ENCODE results near the gene CACNA2D3. TPM values are rescaled to one million over a fixed set of nuclear protein-coding genes. Genes with fewer than 3 reads are reported as not detected.

CACNA2D3 gene
- polyA plus RNA-seq, 1 donor from 2014 or later: 26.2 TPM

DNA sequence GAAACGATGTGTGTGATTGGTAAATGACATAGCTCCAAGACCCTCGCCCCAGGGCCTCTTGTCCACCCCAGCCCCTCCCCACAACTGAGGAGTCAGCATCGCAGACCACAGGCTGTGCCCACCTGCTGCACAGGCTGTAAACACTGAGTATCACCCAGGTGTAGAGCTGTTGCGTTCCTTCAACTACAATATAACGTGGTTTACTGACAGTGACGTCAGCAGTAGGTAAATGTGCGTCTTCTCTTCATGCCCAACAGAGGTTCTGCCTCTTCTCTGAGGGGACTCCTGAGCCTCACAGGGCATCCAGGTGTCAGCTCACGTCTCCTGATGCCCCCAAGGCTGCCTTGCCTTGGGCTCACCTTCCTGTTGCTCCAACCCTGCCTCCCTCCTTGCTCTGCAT, 395.1 kb downstream of the CACNA2D3 start:
- Histone ChIP-seq H3K9ac (ENCODE audit: low read length) (no peak overlapping the region), H3K9me2 (ENCODE audit: insufficient read depth, low read length) (no peaks in the 10 kb centered on the region), H3K9me3 (ENCODE audit: low read length) (no peaks in the 10 kb centered on the region), H4K20me1 (ENCODE audit: insufficient read depth) (no peaks in the 10 kb centered on the region), H3K79me2 (replicated peaks; ENCODE audit: insufficient read depth, low read length) (no peaks in the 10 kb centered on the region), H3K36me3 (ENCODE audit: insufficient read depth, low read length) (no peaks in the 10 kb centered on the region), H3K27me3 (ENCODE audit: insufficient read depth, low read depth, low read length) (peaks cover 3% of the 10 kb centered on the region), H3K4me3 (ENCODE audit: low read length) (no peak overlapping the region), H3F3A (ENCODE audit: insufficient read depth, low read length, poor library complexity, severe bottlenecking) (no peaks in the 10 kb centered on the region), H3K4me2 (ENCODE audit: low read length) (no peak overlapping the region), H3K27ac (ENCODE audit: low read length) (no peak overlapping the region), H2AFZ (ENCODE audit: low read depth, low read length) (no peak overlapping the region)
- TF ChIP-seq, protein P1, sequence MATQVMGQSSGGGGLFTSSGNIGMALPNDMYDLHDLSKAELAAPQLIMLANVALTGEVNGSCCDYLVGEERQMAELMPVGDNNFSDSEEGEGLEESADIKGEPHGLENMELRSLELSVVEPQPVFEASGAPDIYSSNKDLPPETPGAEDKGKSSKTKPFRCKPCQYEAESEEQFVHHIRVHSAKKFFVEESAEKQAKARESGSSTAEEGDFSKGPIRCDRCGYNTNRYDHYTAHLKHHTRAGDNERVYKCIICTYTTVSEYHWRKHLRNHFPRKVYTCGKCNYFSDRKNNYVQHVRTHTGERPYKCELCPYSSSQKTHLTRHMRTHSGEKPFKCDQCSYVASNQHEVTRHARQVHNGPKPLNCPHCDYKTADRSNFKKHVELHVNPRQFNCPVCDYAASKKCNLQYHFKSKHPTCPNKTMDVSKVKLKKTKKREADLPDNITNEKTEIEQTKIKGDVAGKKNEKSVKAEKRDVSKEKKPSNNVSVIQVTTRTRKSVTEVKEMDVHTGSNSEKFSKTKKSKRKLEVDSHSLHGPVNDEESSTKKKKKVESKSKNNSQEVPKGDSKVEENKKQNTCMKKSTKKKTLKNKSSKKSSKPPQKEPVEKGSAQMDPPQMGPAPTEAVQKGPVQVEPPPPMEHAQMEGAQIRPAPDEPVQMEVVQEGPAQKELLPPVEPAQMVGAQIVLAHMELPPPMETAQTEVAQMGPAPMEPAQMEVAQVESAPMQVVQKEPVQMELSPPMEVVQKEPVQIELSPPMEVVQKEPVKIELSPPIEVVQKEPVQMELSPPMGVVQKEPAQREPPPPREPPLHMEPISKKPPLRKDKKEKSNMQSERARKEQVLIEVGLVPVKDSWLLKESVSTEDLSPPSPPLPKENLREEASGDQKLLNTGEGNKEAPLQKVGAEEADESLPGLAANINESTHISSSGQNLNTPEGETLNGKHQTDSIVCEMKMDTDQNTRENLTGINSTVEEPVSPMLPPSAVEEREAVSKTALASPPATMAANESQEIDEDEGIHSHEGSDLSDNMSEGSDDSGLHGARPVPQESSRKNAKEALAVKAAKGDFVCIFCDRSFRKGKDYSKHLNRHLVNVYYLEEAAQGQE (IDR thresholded peaks at IDR 0.05; ENCODE audit: borderline replicate concordance): no peak
- TF ChIP-seq EZH2 (IDR thresholded peaks at IDR 0.05; ENCODE audit: borderline replicate concordance, insufficient read depth, low read length, poor library complexity, severe bottlenecking) (no peak), MXI1 (conservative IDR thresholded peaks at IDR 0.05; ENCODE audit: poor library complexity, severe bottlenecking) (no peak), TAF1 (IDR thresholded peaks at IDR 0.05; ENCODE audit: low read depth) (no peak), EP300 (conservative IDR thresholded peaks at IDR 0.05; ENCODE audit: poor library complexity, severe bottlenecking) (no peak), POLR2AphosphoS5 (IDR thresholded peaks at IDR 0.05) (no peak), RAD21 (conservative IDR thresholded peaks at IDR 0.05) (no peak), SMC3 (conservative IDR thresholded peaks at IDR 0.05; ENCODE audit: poor library complexity) (no peak)
- TF ChIP-seq, protein P2, sequence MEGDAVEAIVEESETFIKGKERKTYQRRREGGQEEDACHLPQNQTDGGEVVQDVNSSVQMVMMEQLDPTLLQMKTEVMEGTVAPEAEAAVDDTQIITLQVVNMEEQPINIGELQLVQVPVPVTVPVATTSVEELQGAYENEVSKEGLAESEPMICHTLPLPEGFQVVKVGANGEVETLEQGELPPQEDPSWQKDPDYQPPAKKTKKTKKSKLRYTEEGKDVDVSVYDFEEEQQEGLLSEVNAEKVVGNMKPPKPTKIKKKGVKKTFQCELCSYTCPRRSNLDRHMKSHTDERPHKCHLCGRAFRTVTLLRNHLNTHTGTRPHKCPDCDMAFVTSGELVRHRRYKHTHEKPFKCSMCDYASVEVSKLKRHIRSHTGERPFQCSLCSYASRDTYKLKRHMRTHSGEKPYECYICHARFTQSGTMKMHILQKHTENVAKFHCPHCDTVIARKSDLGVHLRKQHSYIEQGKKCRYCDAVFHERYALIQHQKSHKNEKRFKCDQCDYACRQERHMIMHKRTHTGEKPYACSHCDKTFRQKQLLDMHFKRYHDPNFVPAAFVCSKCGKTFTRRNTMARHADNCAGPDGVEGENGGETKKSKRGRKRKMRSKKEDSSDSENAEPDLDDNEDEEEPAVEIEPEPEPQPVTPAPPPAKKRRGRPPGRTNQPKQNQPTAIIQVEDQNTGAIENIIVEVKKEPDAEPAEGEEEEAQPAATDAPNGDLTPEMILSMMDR (IDR thresholded peaks at IDR 0.05; ENCODE audit: poor library complexity, severe bottlenecking): no peak

DNA sequence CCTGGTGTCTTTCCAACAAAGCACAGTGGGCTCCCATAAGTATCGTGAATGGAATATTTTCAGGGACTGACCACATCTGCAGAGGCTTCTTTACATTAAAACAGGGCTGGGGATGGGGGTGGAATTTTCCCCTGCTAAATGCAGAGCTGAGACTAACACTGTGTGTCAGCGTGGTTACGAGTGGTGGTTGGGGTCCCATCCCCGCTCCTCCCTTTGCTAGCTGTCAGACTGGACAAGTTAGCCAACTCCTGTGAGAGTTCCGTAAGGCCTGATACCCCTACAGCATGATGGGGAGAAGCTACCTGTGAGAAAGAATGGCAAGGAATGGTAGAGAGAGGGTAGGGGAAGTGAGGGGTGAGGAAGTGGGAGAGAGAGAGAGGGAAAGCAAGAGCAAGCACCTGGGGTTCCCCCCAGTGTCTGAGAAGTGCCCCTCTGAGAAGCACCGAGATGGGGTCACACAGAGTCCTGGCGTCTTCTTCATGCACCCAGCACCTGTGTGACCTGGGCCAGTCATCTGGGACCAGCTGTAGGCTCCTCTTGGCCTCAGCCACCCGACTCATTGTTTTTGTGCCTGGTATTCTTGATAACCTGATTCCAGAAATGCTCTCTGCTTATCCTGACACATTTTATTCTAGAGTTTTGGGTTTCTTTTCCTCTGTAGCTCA, 395.8 kb downstream of the CACNA2D3 start:
- TF ChIP-seq, protein P2 (IDR thresholded peaks at IDR 0.05; ENCODE audit: poor library complexity, severe bottlenecking): no peak
- TF ChIP-seq SMC3 (conservative IDR thresholded peaks at IDR 0.05; ENCODE audit: poor library complexity) (no peak), MXI1 (conservative IDR thresholded peaks at IDR 0.05; ENCODE audit: poor library complexity, severe bottlenecking) (no peak), EP300 (conservative IDR thresholded peaks at IDR 0.05; ENCODE audit: poor library complexity, severe bottlenecking) (no peak), RAD21 (conservative IDR thresholded peaks at IDR 0.05) (no peak), EZH2 (IDR thresholded peaks at IDR 0.05; ENCODE audit: borderline replicate concordance, insufficient read depth, low read length, poor library complexity, severe bottlenecking) (no peak), POLR2AphosphoS5 (IDR thresholded peaks at IDR 0.05) (no peak), TAF1 (IDR thresholded peaks at IDR 0.05; ENCODE audit: low read depth) (no peak)
- TF ChIP-seq, protein P1 (IDR thresholded peaks at IDR 0.05; ENCODE audit: borderline replicate concordance): no peak
- Histone ChIP-seq H2AFZ (ENCODE audit: low read depth, low read length) (no peak overlapping the region), H3K9me3 (ENCODE audit: low read length) (no peaks in the 10 kb centered on the region)

More for the DNA sequence above, 395.8 kb downstream of the CACNA2D3 start:
- H3K27me3 ChIP-seq (ENCODE audit: insufficient read depth, low read depth, low read length): peaks cover 3% of the 10 kb centered on the region
- H4K20me1 ChIP-seq (ENCODE audit: insufficient read depth): no peaks in the 10 kb centered on the region
- H3K4me3 ChIP-seq (ENCODE audit: low read length): no peak overlapping the region
- no peak overlapping the region for H3K9ac ChIP-seq (ENCODE audit: low read length)
- H3K27ac ChIP-seq (ENCODE audit: low read length): no peak overlapping the region
- H3K36me3 ChIP-seq (ENCODE audit: insufficient read depth, low read length): no peaks in the 10 kb centered on the region
- no peaks in the 10 kb centered on the region for H3K79me2 ChIP-seq (replicated peaks; ENCODE audit: insufficient read depth, low read length)
- no peak overlapping the region for H3K4me2 ChIP-seq (ENCODE audit: low read length)
- H3K9me2 ChIP-seq (ENCODE audit: insufficient read depth, low read length): no peaks in the 10 kb centered on the region
- no peaks in the 10 kb centered on the region for H3F3A ChIP-seq (ENCODE audit: insufficient read depth, low read length, poor library complexity, severe bottlenecking)

All from neural cell (in vitro differentiated cells).